ENCODE results near the gene HGS. TPM values are rescaled to one million over a fixed set of nuclear protein-coding genes. Genes with fewer than 3 reads are reported as not detected.

The HGS gene
- total and polyA plus RNA-seq, 2 of the 13 experiments (the other 11 are each of a cell fraction or from before 2014, with no cell fraction given) = 73.3 to 78.1 TPM

DNA sequence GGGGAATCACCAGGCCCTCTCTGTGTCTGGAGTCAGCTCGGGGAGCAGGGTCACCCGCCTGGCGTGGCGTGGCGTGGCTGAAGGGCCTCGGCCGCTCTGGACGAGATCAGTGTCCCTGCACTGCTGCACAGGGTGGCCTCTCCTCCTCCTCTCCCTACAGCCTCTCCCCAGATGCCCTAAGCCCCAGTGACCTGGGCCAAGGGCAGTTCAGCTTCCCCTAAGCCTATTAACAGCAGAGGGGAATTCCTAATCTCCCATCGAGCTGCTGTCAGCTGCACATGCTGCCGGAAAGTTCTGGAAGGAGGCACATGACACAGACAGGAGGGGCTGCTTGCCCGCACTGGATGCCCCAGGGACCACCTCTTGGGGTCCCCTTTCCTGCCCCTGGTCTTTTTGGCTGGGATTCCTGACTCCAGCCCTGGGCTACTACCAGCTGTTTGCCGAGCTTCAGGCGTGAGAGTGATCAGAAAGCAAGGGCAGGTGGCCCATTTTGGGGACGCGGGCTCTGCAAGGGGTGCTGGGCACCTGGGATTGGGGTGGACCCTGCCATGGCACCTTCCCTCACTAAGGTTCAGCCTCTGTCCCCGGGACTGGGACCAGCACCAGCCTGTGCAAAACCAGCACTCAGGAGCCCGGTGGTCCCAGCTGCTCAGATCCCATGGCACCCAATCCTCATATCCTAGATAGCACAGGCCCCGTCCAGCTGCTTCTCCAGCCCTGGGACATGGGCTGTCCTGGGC is 28.3 kb upstream of the HGS start:
- Histone ChIP-seq H4K20me1 (ENCODE audit: insufficient read depth, low read length) (no peaks in the 10 kb centered on the region), H3K9me3 (ENCODE audit: low read length) (no peaks in the 10 kb centered on the region), H3K27me3 (ENCODE audit: control insufficient read depth in 1 of 2, insufficient read depth in 2 of 2, low read length in 2 of 2) (peaks cover 0 to 17% of the 10 kb centered on the region in 2 experiments; a peak in 3 of 5 replicates), H3K4me1 (ENCODE audit: insufficient read depth, low read length) (peaks cover 80% of the 10 kb centered on the region), H3K36me3 (replicated peaks in 1 of 2; ENCODE audit: control insufficient read depth in 1 of 2, insufficient read depth in 2 of 2, low read length in 2 of 2) (no peaks in the 10 kb centered on the region), H3K27ac (ENCODE audit: extremely low read length, insufficient read depth, low read length) (no peak overlapping the region), H2AFZ (ENCODE audit: low read length) (no peak overlapping the region), H3K4me3 (replicated peaks in 1 of 3; ENCODE audit: insufficient read depth in 1 of 3, low read depth in 2 of 3, low read length in 3 of 3) (peak overlapping the region in 1 of 3 experiments; percentile 45; a peak in 1 of 6 replicates), H3K9ac (ENCODE audit: insufficient read depth, low read depth, low read length) (peak overlapping the region; percentile 38; the same call in 1 of the 2 replicates), H3K4me2 (ENCODE audit: low read depth, low read length) (peak overlapping the region; percentile 45), H3K79me2 (ENCODE audit: insufficient read depth, low read length) (no peaks in the 10 kb centered on the region)
- intact Hi-C loops (cut with micrococcal nuclease; ENCODE audit: unreplicated experiment) = no loop called here
- ATAC-seq (peak; percentile 68), FAIRE-seq (no peak), DNase-seq (ENCODE audit: low spot score) (no peak)
- 24% methylated on average over 13 of the region's 18 CpGs for WGBS (ENCODE audit: low lambda C conversion rate)
- no TSS peak for BruUV-seq (replicated peaks)
- CTCF ChIA-PET (ENCODE audit: low intra/inter-chr PET ratio, low total read pairs) = no interaction called here
- in situ Hi-C loops (cut with HindIII; ENCODE audit: extremely low pct_ligation_motif_present, low pct_unique_long_range_greater_than_20kb) = no loop called here
- POLR2A ChIA-PET = interaction anchor here (0.5 to 2.1 kb wide), 6 partner anchors 10 to 71 kb away, joined by 3 to 15 read pairs (median 5); partner anchors contain the start of genes CCDC137 and OXLD1
- TF ChIP-seq LCORL (IDR thresholded peaks at IDR 0.05) (no peak), LCORL (CRISPR knock-in tag; IDR thresholded peaks at IDR 0.05) (peak; percentile 88), RARG (CRISPR knock-in tag; IDR thresholded peaks at IDR 0.05; ENCODE audit: low read depth) (no peak), ZNF687 (CRISPR knock-in tag; IDR thresholded peaks at IDR 0.05) (peak; percentile 99), RBFOX2 (IDR thresholded peaks at IDR 0.05; ENCODE audit: low read depth, low read length) (no peak), ZFX (CRISPR knock-in tag; IDR thresholded peaks at IDR 0.05; ENCODE audit: low read depth) (peak; percentile 65), HNF1A (IDR thresholded peaks at IDR 0.05; ENCODE audit: low read depth) (no peak), HNF1A (CRISPR knock-in tag; IDR thresholded peaks at IDR 0.05; ENCODE audit: borderline replicate concordance) (no peak)
- TF ChIP-seq, protein P1, sequence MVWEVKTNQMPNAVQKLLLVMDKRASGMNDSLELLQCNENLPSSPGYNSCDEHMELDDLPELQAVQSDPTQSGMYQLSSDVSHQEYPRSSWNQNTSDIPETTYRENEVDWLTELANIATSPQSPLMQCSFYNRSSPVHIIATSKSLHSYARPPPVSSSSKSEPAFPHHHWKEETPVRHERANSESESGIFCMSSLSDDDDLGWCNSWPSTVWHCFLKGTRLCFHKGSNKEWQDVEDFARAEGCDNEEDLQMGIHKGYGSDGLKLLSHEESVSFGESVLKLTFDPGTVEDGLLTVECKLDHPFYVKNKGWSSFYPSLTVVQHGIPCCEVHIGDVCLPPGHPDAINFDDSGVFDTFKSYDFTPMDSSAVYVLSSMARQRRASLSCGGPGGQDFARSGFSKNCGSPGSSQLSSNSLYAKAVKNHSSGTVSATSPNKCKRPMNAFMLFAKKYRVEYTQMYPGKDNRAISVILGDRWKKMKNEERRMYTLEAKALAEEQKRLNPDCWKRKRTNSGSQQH (CRISPR knock-in tag; IDR thresholded peaks at IDR 0.05; ENCODE audit: low read depth) = no peak
- TF ChIP-seq, protein P2, sequence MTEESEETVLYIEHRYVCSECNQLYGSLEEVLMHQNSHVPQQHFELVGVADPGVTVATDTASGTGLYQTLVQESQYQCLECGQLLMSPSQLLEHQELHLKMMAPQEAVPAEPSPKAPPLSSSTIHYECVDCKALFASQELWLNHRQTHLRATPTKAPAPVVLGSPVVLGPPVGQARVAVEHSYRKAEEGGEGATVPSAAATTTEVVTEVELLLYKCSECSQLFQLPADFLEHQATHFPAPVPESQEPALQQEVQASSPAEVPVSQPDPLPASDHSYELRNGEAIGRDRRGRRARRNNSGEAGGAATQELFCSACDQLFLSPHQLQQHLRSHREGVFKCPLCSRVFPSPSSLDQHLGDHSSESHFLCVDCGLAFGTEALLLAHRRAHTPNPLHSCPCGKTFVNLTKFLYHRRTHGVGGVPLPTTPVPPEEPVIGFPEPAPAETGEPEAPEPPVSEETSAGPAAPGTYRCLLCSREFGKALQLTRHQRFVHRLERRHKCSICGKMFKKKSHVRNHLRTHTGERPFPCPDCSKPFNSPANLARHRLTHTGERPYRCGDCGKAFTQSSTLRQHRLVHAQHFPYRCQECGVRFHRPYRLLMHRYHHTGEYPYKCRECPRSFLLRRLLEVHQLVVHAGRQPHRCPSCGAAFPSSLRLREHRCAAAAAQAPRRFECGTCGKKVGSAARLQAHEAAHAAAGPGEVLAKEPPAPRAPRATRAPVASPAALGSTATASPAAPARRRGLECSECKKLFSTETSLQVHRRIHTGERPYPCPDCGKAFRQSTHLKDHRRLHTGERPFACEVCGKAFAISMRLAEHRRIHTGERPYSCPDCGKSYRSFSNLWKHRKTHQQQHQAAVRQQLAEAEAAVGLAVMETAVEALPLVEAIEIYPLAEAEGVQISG (CRISPR knock-in tag; IDR thresholded peaks at IDR 0.05) = peak; percentile 26; the same call in 1 of the 2 replicates
